GM21529 (cell line): ENCODE measurements around the gene MRPL44.
"Not testable (repeated sequence)": the region's sequence is repeated elsewhere in the genome, so short reads cannot be mapped to it uniquely, and the experiment has no call there.

ENCODE experiments used
- ATAC-seq: cut with Tn5 transposase; IDR thresholded peaks from one replicate; pipeline ENCODE4 v1.9.1; 2021; ENCODE audit not compliant: unreplicated experiment

Gene MRPL44

DNA sequence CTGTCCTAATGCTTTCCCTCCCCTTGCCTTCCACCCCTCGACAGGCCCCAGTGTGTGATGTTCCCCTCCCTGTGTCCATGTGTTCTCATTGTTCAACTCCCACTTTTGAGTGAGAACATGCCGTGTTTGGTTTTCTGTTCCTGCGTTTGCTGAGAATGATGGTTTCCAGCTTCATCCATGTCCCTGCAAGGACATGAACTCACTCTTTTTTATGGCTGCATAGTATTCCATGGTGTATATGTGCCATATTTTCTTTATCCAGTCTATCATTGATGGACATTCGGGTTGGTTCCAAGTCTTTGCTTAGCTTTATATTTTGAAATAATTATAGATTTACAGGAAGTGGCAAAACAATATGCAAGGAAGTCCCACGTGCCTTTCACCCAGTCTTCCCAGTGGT is 43.4 kb downstream of the MRPL44 start:
- not testable (repeated sequence) for ATAC-seq

DNA sequence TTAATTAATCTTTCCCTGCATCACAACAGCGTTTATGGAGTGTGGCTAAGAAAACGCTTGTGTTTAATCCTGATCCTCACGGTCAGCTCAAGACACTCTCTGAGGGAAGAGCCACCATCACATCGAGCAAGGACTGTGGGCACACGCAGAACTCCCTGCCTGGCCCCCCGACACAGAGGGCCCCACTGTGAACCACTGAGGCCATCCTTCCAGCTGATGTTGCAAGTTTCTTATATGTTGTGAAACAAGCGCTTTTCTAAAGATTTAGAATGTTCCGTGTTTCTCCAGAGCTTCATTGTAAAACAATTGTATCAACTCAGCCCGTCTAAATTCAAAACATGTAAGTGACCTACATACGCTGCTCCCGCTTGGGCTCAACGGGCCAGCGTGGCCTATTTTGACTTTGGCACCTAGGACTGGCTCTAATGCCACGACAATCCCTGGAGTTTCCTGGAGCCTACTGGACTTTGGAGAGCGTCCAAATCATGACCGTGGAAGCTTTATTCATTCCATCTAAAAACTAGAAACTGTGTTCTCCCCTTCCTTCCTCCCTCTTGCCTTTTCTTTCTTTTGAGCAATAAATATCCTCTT is 46.9 kb downstream of the MRPL44 start:
- no peak for ATAC-seq

DNA sequence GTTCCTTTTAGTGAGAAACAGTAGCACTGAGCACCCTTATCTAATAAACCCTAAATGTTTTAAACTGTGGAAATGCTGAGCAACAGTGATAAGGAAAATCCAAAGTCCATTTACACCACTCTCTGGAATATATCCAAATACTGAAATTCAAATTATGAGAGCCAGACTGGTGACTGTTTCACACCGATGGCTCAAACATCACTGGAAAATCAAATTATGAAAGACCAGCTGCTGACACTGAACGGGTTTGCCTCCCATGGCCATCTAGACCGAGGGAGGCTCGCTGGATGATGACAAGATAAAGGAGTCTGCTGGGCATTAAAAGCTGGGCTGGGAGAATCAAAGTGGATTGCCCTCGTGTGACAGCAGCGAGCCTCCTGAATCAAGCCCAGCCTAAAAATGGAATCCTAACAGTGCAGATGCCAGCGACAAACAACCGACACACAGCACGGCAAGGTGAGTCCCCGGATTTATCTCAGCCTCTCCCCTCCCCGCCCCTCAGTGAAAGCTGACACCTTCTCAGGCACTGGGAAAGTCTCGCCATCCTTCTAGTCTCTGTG is 51.5 kb downstream of the MRPL44 start:
- ATAC-seq, result no peak

DNA sequence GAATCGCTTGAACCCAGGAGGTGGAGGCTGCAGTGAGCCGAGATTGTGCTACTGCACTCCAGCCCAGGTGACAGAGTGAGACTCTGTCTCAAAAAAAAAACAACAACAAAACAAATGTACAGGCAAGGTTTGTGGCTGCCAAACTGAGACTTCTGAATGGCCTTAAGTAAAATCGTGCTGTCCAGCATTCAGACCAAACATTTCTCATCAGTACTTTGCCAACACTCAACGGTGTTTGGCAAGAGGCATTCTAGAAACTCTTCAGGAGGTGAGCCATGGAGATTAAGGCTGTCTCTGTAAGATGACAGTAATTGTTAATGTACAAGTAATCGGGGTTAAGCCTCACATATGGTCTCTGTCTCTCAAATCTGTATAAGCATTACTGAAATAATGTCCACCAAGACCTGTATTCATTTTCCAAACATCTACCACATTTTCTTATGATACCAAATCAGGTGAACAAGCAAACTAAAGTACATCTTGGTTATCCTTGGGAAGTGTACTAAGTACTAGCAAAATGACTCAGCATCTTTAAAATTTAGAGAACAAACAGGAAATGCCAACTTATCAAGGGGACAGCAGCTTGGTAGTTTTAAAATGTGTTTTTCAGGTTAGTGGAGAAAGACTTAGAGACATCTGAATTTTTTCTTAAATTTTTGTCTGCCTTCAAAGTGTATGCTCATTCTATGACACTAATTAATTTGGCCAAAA is 52.5 kb downstream of the MRPL44 start:
- no peak for ATAC-seq

DNA sequence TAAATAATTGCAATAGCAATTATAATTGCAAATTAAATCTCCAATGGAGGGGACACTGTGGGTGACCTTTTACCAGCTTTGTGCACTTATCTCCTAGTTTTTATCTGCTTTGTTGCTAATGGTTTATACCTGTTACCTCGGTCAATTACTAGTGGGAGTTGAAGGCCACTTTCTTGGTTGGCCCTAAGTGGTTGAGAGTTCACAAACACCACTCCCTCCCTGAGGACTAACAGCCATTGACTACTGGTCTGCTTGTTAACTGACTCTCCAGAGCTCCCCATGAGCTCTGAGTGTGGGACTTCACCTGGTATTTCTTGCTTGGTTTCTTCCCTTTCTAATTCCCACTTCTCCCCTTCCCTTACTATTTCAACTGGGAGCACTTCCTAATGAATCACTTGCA is 54.6 kb downstream of the MRPL44 start:
- no peak for ATAC-seq

DNA sequence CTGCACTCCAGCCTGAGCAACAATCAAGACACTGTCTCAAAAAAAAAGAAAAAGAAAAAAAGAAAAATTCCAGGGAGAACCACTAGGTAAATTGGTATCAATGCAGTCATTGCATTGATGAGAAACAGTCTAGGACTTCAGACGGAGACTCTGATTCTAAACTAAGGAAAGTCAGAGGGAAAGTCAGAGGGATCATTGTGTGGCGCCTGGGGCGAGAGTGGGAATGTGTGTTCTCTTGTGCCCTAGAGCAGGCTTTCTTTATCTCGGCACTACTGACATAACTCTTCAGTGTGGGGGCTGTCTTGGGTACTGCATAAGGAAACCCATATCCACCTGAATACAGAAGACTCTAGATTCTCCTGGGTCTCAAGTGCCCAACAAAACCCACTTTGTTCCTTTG is 57.1 kb downstream of the MRPL44 start:
- no peak for ATAC-seq

DNA sequence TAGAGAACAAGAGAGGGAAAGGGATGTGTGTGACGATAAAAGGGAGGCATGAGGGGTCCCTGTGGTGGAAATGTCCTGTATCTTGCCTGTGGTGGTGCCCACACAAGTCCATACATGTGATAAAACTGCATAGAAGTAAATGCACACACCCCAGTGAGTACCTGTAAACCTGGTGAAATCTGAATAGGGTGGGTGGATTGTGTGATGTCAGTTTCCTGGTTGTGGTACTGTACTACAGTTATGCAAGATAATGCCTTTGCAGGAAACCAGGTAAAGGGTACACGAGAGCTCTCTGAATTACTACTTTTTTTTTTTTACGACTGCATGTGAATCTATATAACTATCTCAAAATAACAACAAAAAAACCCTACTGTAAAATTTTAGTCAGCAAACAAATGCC is 59.7 kb downstream of the MRPL44 start:
- ATAC-seq, result no peak
